GM21825 (cell line): ENCODE measurements around the gene RABGAP1L.
A peak's percentile ranks its signal among the peaks of the same experiment; 100 is the strongest.
"Not testable (repeated sequence)": the region's sequence is repeated elsewhere in the genome, so short reads cannot be mapped to it uniquely, and the experiment has no call there.

Experiments used
- ATAC-seq: cut with Tn5 transposase; IDR thresholded peaks from one replicate; pipeline ENCODE4 v1.9.1; 2021; ENCODE audit warnings: mild to moderate bottlenecking, moderate library complexity; ENCODE audit not compliant: unreplicated experiment

RABGAP1L gene

DNA sequence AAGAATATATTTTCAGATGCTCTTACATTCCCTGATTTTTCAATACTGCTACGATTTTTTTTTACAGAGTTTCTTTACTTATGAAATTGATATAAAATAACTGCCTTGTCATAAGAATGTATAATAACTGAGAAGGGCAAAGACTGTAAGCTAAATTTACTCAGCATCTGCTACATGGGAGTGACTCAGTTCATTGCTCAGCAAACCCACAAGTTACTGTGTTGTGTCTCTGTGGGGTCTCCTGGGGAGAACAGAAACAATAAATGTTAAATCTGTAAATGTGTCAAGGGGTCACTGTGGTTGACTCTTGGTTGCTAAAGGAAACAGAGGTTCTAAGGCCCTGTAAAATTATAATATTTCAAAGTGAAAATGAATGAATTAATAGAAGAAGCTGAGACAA, 630.1 kb downstream of the RABGAP1L start:
- peak; percentile 89 for ATAC-seq

DNA sequence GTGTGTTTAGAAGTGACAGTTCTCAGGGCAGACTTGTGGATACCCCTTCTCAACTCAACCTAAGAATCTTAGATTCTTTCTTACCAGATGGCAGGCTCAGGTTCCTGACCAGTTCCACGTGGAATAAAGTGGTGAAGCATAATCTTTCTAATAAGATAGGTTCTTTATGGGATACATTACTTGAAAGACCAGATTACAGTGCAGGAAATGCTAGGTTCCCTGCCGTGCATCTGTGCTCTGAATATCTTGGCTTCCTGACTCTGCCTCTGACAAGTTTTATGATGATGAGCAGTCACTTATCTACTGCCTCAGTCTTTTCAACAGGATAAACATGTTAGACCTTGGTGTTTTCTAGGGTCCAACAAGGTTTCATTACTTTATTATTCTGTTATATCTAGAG, 632.5 kb downstream of the RABGAP1L start:
- no peak for ATAC-seq

- ATAC-seq: no peak
Measured at GRCh38 chr1:174794861-174795260, 635.5 kb downstream of the RABGAP1L start.

GRCh38 chr1:174795806-174796205, 636.5 kb downstream of the RABGAP1L start:
- ATAC-seq: no peak

DNA sequence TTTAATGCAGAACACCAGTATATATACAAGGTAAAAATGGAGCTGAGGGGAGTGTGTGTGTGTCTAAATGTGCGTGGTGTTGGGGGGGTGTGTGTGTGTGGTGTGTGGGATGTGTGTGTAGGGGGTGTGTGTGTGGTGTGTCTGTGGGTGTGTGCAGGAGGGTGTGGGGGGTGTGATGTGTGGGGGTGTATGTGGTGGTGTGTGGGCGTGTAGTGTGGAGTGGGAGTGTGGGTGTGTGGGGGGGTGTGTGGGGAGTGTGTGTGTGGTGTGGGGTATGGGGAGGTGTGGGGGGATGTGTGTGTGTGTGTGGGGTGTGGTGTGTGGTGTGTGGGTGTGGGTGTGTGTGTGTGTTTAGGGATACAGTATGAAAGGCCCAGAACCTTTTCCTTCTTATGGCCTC, 638.1 kb downstream of the RABGAP1L start:
- no peak for ATAC-seq

DNA sequence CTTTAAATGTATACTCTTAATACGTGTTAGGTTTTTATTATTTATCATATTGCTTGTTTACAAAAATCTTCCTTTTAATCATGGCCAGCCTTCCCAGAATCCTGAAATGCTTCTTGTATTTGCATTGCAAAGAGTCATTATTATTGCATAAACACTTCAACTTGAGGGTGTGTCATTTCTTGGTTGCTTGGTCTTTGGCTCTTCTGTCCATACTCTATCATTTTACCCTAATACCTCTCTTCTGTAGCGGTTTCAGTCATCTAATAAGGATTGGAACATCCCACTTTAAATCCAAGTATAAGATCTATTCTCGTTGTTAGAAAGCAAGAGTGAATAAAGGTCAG, 639.8 kb downstream of the RABGAP1L start:
- no peak for ATAC-seq

GRCh38 chr1:174800216-174800851, 641.0 kb downstream of the RABGAP1L start:
- ATAC-seq: no peak

GRCh38 chr1:174800876-174801275, 641.6 kb downstream of the RABGAP1L start:
- ATAC-seq: no peak

DNA sequence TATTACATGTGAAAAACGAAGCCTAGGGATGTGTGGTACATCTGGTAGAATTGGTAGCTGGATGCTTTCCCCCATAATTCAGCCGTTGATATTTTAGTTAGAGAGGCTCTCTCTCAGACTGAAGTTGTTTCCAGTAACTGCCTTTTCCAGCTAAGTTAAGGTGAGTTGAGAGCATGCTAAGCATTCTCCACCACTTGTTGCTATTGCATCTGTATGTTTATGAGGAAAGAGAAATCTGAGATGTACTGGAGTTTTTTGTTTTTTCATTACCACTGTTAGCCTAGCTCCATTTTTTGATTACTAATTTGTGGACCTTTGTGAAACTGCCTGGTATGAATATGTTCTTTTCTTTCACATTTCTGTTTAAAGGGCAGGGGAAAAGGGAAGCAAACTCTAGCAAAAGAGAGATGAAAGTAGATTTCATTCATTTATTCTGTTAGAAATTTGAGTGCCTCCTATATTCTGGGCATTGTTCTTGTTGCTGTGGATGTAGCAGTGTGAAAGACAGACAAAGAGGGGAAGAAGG, 650.5 kb downstream of the RABGAP1L start:
- no peak for ATAC-seq

DNA sequence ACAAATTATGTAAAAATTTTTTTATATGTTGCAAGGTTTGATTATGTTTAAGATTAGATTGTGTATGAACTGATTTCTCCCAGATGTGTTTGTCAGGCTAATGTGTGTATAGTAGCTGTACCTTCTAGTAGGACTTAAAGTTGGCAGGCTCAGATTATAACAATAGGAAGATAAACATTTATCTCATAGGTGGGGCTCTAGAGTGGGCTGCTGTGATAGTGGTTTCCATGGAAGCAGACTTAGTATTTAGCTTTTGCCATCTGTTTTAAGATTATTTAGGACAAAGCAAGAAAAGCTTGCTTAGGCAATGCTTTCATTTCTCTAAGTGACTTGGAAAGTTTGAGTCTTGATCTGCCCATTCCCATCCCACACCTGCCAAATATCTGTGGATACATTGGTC, 652.7 kb downstream of the RABGAP1L start:
- no peak for ATAC-seq

DNA sequence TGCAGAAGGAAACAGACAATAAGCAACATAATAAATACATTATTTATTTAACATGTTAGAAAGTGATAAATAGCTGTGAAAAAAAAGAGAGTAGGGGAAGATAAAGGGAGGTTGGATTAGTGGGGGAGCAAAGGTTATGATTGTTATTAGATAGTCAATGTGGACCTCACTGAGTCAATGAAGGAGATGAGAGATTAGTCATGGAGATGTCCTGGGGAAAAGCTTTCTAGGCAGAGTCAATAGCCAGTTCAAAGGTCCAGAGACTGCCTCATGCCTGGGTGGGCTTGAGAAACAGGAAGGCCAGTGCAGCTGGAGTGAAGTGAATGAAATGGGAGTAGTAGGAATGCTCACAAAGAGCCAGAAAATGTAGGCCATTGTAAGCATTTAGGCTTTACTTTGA, 653.3 kb downstream of the RABGAP1L start:
- ATAC-seq: no peak

DNA sequence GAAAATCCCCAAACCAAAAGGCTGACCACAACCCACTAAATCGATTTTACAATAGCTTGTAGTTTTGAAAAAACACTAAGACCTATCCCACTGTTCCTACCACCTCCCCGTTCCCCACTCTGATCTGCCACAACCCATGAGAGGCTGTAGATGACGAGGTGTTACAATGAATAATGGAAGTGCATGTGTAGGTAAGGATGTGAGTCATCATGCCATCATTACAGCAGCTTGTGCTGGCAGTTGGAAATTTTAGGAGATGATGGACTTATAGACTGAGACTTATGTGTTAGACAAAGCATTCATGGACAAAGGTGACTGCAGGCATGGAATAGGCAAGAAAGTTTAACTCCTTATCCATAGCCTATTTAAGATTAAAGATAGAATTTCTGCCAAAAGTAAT, 655.7 kb downstream of the RABGAP1L start:
- ATAC-seq: no peak

DNA sequence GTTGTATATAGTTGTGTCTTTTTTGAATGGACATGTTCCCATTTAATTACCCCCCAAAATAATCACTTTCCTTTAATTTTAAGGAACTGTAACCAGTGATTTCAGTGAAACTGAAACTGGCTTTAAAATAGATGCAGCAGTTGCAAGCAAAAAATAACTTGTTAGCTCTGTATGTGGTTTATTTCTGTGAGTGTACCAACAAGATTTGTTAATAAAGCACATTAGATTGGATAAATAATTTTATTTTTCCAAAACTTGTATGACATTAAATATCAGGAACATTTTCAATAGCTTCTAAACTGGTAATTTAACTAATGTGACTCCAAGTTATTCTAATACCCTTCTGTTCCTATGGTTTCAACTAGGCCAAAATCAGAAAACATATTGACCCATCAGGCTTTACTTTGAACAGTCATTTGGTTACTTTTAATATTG, 656.2 kb downstream of the RABGAP1L start:
- ATAC-seq: peak; percentile 56

GRCh38 chr1:174816621-174817020, 657.3 kb downstream of the RABGAP1L start:
- not testable (repeated sequence) for ATAC-seq

- ATAC-seq: no peak
Measured at GRCh38 chr1:174818014-174818616, 658.8 kb downstream of the RABGAP1L start.

- no peak for ATAC-seq
Measured at GRCh38 chr1:174818951-174819350, 659.6 kb downstream of the RABGAP1L start.

DNA sequence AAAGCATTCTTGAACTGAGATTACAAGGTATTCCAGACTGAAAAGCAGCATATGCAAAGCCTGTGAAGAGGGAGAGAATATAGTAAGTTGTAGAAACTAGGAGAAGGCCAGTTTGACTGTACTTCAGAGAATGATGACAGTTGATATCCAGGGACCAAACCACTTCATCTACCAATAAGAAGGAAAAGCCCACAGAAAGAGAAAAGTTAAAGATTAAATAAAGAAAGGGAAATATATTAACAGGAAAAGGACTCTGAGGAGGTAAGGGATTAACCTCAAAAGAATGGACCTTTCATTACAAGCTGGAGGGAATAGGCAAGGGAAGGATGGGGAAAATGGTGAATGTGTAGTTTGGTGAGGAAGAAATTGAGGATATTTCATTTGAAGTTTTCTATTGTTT, 660.3 kb downstream of the RABGAP1L start:
- no peak for ATAC-seq

GRCh38 chr1:174825127-174825526, 665.8 kb downstream of the RABGAP1L start:
- ATAC-seq: no peak

GRCh38 chr1:174825806-174826205, 666.5 kb downstream of the RABGAP1L start:
- no peak for ATAC-seq

- no peak for ATAC-seq
Measured at GRCh38 chr1:174828264-174828663, 668.9 kb downstream of the RABGAP1L start.

- ATAC-seq: no peak
Measured at GRCh38 chr1:174829990-174830389, 670.7 kb downstream of the RABGAP1L start.

DNA sequence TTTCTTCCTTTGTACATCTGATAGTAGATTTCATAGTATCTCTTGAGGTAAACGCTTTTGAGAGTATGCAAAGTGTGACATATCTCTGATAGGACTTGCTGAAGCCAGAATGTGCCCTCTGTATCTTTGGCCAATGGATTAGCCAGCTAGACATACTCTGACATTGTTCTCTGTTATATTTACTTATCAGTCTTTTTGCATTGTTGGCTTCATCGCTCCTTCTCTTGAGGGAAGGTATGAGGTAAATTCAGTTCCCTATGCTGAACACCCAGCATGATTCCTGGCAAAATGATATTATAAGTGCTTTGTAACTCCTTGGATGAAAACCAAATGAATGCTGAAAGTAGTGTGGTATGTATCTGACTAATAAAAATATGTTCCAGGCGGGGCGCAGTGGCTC, 677.2 kb downstream of the RABGAP1L start:
- no peak for ATAC-seq

DNA sequence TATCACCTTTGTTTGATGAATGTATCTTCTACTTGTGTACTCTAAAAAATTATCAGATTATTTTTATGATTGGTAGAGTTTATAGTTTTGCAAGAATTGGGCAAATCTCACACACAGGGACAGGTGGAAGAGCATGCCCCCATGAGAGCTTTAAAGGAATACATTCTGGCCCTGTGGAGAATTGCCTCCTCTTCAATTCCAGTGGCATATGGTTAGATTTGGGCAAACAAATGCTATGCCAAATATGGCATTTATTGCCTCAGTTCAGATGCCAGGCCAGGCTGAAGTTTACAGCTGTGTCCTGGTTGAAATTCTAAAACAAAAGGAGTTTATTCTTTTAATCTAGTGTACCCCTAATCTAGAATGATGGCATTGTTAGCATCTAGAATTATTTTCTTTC, 678.1 kb downstream of the RABGAP1L start:
- ATAC-seq: no peak
